Loucy (cell line): ENCODE measurements around the gene TMEM132C.

ENCODE experiments used
- H2AFZ ChIP-seq: fragments of 200-600 bp; sonication (generic); 2 replicates; pipeline ENCODE4 v1.6.0; 2016; ENCODE audit warnings: antibody characterized with exemption, mild to moderate bottlenecking, low read length, moderate library complexity
- H3F3A ChIP-seq: fragments of 200-600 bp; 2 replicates; pipeline ENCODE4 v1.6.0; 2016; ENCODE audit warnings: antibody characterized with exemption, low read depth, mild to moderate bottlenecking
- H3K27me3 ChIP-seq: fragments of 200-600 bp; sonication (generic); 2 replicates; pipeline ENCODE4 v1.6.1; 2014; ENCODE audit warnings: low read length, mild to moderate bottlenecking; ENCODE audit not compliant: insufficient read depth, poor library complexity, severe bottlenecking
- H3K36me3 ChIP-seq: fragments of 200-600 bp; sonication (generic); 2 replicates; pipeline ENCODE4 v1.6.1; 2016; ENCODE audit warnings: low read length; ENCODE audit not compliant: insufficient read depth
- H3K4me1 ChIP-seq: fragments of 200-600 bp; sonication (generic); 2 replicates; pipeline ENCODE4 v1.5.1; 2014; ENCODE audit warnings: low read length, mild to moderate bottlenecking; ENCODE audit not compliant: insufficient read depth, poor library complexity, severe bottlenecking
- H3K4me2 ChIP-seq: fragments of 200-600 bp; sonication (generic); 2 replicates; pipeline ENCODE4 v1.6.0; 2014; ENCODE audit warnings: antibody characterized with exemption, low read length, low read depth, mild to moderate bottlenecking; ENCODE audit not compliant: poor library complexity, severe bottlenecking
- H3K4me3 ChIP-seq: fragments of 200-600 bp; sonication (generic); 2 replicates; pipeline ENCODE4 v1.5.1; 2014; ENCODE audit warnings: low read length, mild to moderate bottlenecking, mixed read lengths; ENCODE audit not compliant: poor library complexity, severe bottlenecking
- H3K79me2 ChIP-seq: fragments of 200-600 bp; sonication (generic); 2 replicates; pipeline ENCODE4 v1.6.1; 2014; ENCODE audit warnings: low read length; ENCODE audit not compliant: insufficient read depth
- H3K9ac ChIP-seq: fragments of 200-600 bp; sonication (generic); 2 replicates; pipeline ENCODE4 v1.6.0; 2014; ENCODE audit warnings: mild to moderate bottlenecking, low read depth, low read length, moderate library complexity; ENCODE audit not compliant: poor library complexity, severe bottlenecking
- H3K9me2 ChIP-seq: fragments of 200-600 bp; sonication (generic); replicated peaks from 2 replicates; pipeline ENCODE4 v1.6.1; 2016; ENCODE audit warnings: low read depth, low read length, mixed read lengths
- H3K9me3 ChIP-seq: fragments of 200-600 bp; sonication (generic); 2 replicates; pipeline ENCODE4 v1.6.1; 2014; ENCODE audit warnings: mild to moderate bottlenecking, antibody characterized with exemption, low read length, low read depth; ENCODE audit not compliant: insufficient read depth
- H4K20me1 ChIP-seq: fragments of 200-600 bp; sonication (generic); 2 replicates; pipeline ENCODE4 v1.6.0; 2014; ENCODE audit warnings: antibody characterized with exemption, low read length, mild to moderate bottlenecking; ENCODE audit not compliant: insufficient read depth, poor library complexity, severe bottlenecking
- CTCF ChIP-seq: fragments of 200-600 bp; sonication (generic); conservative IDR thresholded peaks from 2 replicates; pipeline ENCODE4 v1.5.1; 2014; ENCODE audit warnings: mild to moderate bottlenecking, antibody characterized with exemption, low read length
- EZH2phosphoT487 ChIP-seq: fragments of 200-600 bp; IDR thresholded peaks from 2 replicates; pipeline ENCODE4 v1.6.1; 2018; ENCODE audit warnings: antibody characterized with exemption, mild to moderate bottlenecking, moderate library complexity, borderline replicate concordance

Gene TMEM132C

GRCh38 chr12:128305336-128305892 lies 38.4 kb downstream of the TMEM132C start:
- Histone ChIP-seq H3K27me3 (no peaks in the 10 kb centered on the region), H4K20me1 (no peaks in the 10 kb centered on the region), H3F3A (no peaks in the 10 kb centered on the region), H3K9me2 (no peaks in the 10 kb centered on the region), H2AFZ (no peak overlapping the region), H3K4me1 (no peaks in the 10 kb centered on the region), H3K4me2 (no peak overlapping the region), H3K9ac (no peak overlapping the region), H3K79me2 (no peaks in the 10 kb centered on the region), H3K36me3 (no peaks in the 10 kb centered on the region), H3K9me3 (peaks cover 3% of the 10 kb centered on the region; the same call in 1 of the 2 replicates), H3K4me3 (no peak overlapping the region)
- no peak for TF ChIP-seq CTCF
- no peak for TF ChIP-seq EZH2phosphoT487

- TF ChIP-seq EZH2phosphoT487 (no peak), CTCF (no peak)
- H3K27me3 ChIP-seq: no peaks in the 10 kb centered on the region
These were observed 40.8 kb downstream of the TMEM132C start for GRCh38 chr12:128307791-128308190.

GRCh38 chr12:128312661-128313060 lies 45.7 kb downstream of the TMEM132C start:
- H4K20me1 ChIP-seq: no peaks in the 10 kb centered on the region
- H3K79me2 ChIP-seq: no peaks in the 10 kb centered on the region
- no peaks in the 10 kb centered on the region for H3K36me3 ChIP-seq
- H3K9me3 ChIP-seq: no peaks in the 10 kb centered on the region
- TF ChIP-seq EZH2phosphoT487 (no peak), CTCF (no peak)
- H3K27me3 ChIP-seq: no peaks in the 10 kb centered on the region
- H3K9ac ChIP-seq: no peak overlapping the region
- H3K4me3 ChIP-seq: no peak overlapping the region
- no peaks in the 10 kb centered on the region for H3F3A ChIP-seq
- no peaks in the 10 kb centered on the region for H3K4me1 ChIP-seq
- no peak overlapping the region for H3K4me2 ChIP-seq
- H2AFZ ChIP-seq: no peak overlapping the region
- H3K9me2 ChIP-seq: no peaks in the 10 kb centered on the region

More at GRCh38 chr12:128307791-128308190, 40.8 kb downstream of the TMEM132C start:
- Histone ChIP-seq H3F3A (no peaks in the 10 kb centered on the region), H3K9me2 (no peaks in the 10 kb centered on the region), H2AFZ (no peak overlapping the region), H3K9me3 (no peaks in the 10 kb centered on the region), H3K79me2 (no peaks in the 10 kb centered on the region), H4K20me1 (no peaks in the 10 kb centered on the region), H3K4me2 (no peak overlapping the region), H3K4me3 (no peak overlapping the region), H3K9ac (no peak overlapping the region), H3K36me3 (no peaks in the 10 kb centered on the region), H3K4me1 (no peaks in the 10 kb centered on the region)
